B cell (primary cell): ENCODE measurements around the gene ZBTB8OS. TPM values are rescaled to one million over a fixed set of nuclear protein-coding genes. Genes with fewer than 3 reads are reported as not detected.
"Not testable (repeated sequence)": the region's sequence is repeated elsewhere in the genome, so short reads cannot be mapped to it uniquely, and the experiment has no call there.

Experiments used
- ATAC-seq: fragments of 200-7000 bp; cut with Tn5 transposase; one replicate; pipeline ENCODE4 v1.10.0; 2021; ENCODE audit warnings: low read depth, mild to moderate bottlenecking, moderate number of reproducible peaks, moderate library complexity
- CTCF ChIA-PET: fragments of 350-600 bp; sonication (Branson Sonifier 250); formaldehyde crosslinking; loops from one replicate; lab custom pipeline; 2021; ENCODE audit warnings: antibody characterized with exemption, inconsistent platforms; lab: Charles Lee
- POLR2A ChIA-PET: fragments of 350-600 bp; sonication (Branson Sonifier 250); formaldehyde crosslinking; loops from one replicate; lab custom pipeline; 2021; ENCODE audit warnings: antibody characterized with exemption; lab: Charles Lee
- DNase-seq: peaks from one replicate; pipeline ENCODE4 v3.0.0; 2013
- H2AFZ ChIP-seq: 2 replicates; pipeline ENCODE4 v1.6.1; 2012; ENCODE audit warnings: mild to moderate bottlenecking, low read depth, low read length; ENCODE audit not compliant: insufficient read depth, poor library complexity, severe bottlenecking
- H3K27ac ChIP-seq, 2 donors: 1 replicate in 1 of 2; 2 replicates in 1 of 2; pipeline ENCODE4 v1.5.1; 2012 to 2013; ENCODE audit warnings: low read length in 2 of 2, mild to moderate bottlenecking in 2 of 2, moderate library complexity in 1 of 2
- H3K27me3 ChIP-seq, 4 experiments: fragments of 200-600 bp in 1 of 4; sonication (generic) in 1 of 4; replicated peaks in 1 of 4; 1 replicate in 2 of 4; 2 replicates in 2 of 4; pipeline versions ENCODE4 v1.6.1 to v1.7.0; 2013 to 2016; ENCODE audit warnings: low read length in 3 of 4, mild to moderate bottlenecking in 2 of 4, mixed read lengths in 1 of 4, moderate library complexity in 1 of 4; ENCODE audit not compliant: insufficient read depth in 4 of 4, control insufficient read depth in 3 of 4; ENCODE audit errors: control extremely low read depth in 1 of 4
- H3K36me3 ChIP-seq, 2 experiments: replicated peaks in 1 of 2; 1 replicate in 1 of 2; 2 replicates in 1 of 2; pipeline versions ENCODE4 v1.6.1 to v1.7.1; 2013; ENCODE audit warnings: low read length in 1 of 2; ENCODE audit not compliant: insufficient read depth in 2 of 2, control insufficient read depth in 1 of 2; ENCODE audit errors: control extremely low read depth in 1 of 2, extremely low read depth in 1 of 2
- H3K4me1 ChIP-seq, 2 donors: fragments of 200-600 bp in 1 of 2; sonication (generic) in 1 of 2; 1 replicate in 1 of 2; 2 replicates in 1 of 2; pipeline versions ENCODE4 v1.5.1 to v1.6.1; 2013 to 2017; ENCODE audit warnings: low read length in 2 of 2; ENCODE audit not compliant: control insufficient read depth in 2 of 2, insufficient read depth in 2 of 2
- H3K4me2 ChIP-seq: replicated peaks from 2 replicates; pipeline ENCODE3; 2012; ENCODE audit warnings: mild to moderate bottlenecking, low read depth, low read length; ENCODE audit not compliant: poor library complexity, severe bottlenecking
- H3K4me3 ChIP-seq, 5 experiments: fragments of 200-600 bp in 1 of 5; sonication (generic) in 1 of 5; 1 replicate in 3 of 5; 2 replicates in 2 of 5; pipeline versions ENCODE4 v1.5.1 to v1.7.0; 2011 to 2016; ENCODE audit warnings: low read length in 4 of 5, mild to moderate bottlenecking in 4 of 5, low read depth in 2 of 5, control low read depth in 1 of 5, moderate library complexity in 1 of 5; ENCODE audit not compliant: insufficient read depth in 1 of 5; ENCODE audit errors: control extremely low read depth in 1 of 5, extremely low read depth in 1 of 5
- H3K79me2 ChIP-seq: fragments of 200-600 bp; sonication (generic); one replicate; pipeline ENCODE4 v1.6.0; 2016; ENCODE audit warnings: low read length; ENCODE audit not compliant: control insufficient read depth, insufficient read depth
- H3K9ac ChIP-seq: fragments of 200-600 bp; sonication (generic); 2 replicates; pipeline ENCODE4 v1.6.1; 2017; ENCODE audit warnings: mild to moderate bottlenecking, low read length, moderate library complexity
- H3K9me3 ChIP-seq, 3 donors: one replicate each; pipeline versions ENCODE4 v1.6.1 to v1.7.1; 2013; ENCODE audit warnings: low read length in 2 of 3; ENCODE audit not compliant: control insufficient read depth in 2 of 3, insufficient read depth in 1 of 3; ENCODE audit errors: control extremely low read depth in 1 of 3
- H4K20me1 ChIP-seq: 2 replicates; pipeline ENCODE4 v1.6.0; 2012; ENCODE audit warnings: mild to moderate bottlenecking, low read length; ENCODE audit not compliant: insufficient read depth, control insufficient read depth, poor library complexity, severe bottlenecking
- H3K27ac Mint-ChIP-seq: one replicate; pipeline ENCODE4 v1.8.0; 2021; ENCODE audit warnings: mixed read lengths
- H3K27me3 Mint-ChIP-seq: one replicate; pipeline ENCODE4 v1.8.0; 2021; ENCODE audit warnings: mixed read lengths
- H3K4me1 Mint-ChIP-seq: one replicate; pipeline ENCODE4 v1.8.0; 2021; ENCODE audit warnings: mixed read lengths
- H3K4me3 Mint-ChIP-seq: one replicate; pipeline ENCODE4 v1.8.0; 2021; ENCODE audit warnings: mixed read lengths
- H3K9me3 Mint-ChIP-seq: one replicate; pipeline ENCODE4 v1.8.0; 2022; ENCODE audit warnings: mixed read lengths; ENCODE audit not compliant: insufficient read depth
- EZH2 ChIP-seq: IDR thresholded peaks from 2 replicates; pipeline ENCODE4 v1.6.1; 2012; ENCODE audit warnings: borderline replicate concordance, low read depth, mild to moderate bottlenecking, moderate library complexity, low read length; ENCODE audit not compliant: insufficient read depth, poor library complexity, severe bottlenecking
- WGBS: methylation state at CpG from one replicate; pipeline ENCODE4 v1.1.5; 2013; ENCODE audit warnings: missing lambda C conversion rate; ENCODE audit not compliant: insufficient coverage; 5-methylcytosine and 5-hydroxymethylcytosine counted together
- intact Hi-C: fragments of 100-400 bp; cut with micrococcal nuclease; formaldehyde crosslinking; loops from one replicate; pipeline ENCODE4 v1.10.0; 2022
- polyA plus RNA-seq: library from polyadenylated mRNA; depleted of rRNA; stranded (reverse); fragments of >200 nt; gene quantifications from 2 replicates; pipeline ENCODE4 v1.2.3, GENCODE V29; 2012
- total RNA-seq, 2 donors: library from RNA; stranded (reverse); fragments of 120-200 nt in 1 of 2; gene quantifications; 1 replicate in 1 of 2; 2 replicates in 1 of 2; pipeline versions ENCODE4 v1.2.3 to v1.2.4, GENCODE V29; 2013 to 2022
- TF ChIP-seq, protein P1 (sequence below): fragments of 200-600 bp; IDR thresholded peaks from one replicate; pipeline ENCODE4 v1.8.0; 2022; ENCODE audit warnings: antibody characterized with exemption, mild to moderate bottlenecking

Gene ZBTB8OS
- total and polyA plus RNA-seq, 2 donors (not counting 1 experiment from before 2014, with no cell fraction given) = 35.1 to 50.9 TPM

DNA sequence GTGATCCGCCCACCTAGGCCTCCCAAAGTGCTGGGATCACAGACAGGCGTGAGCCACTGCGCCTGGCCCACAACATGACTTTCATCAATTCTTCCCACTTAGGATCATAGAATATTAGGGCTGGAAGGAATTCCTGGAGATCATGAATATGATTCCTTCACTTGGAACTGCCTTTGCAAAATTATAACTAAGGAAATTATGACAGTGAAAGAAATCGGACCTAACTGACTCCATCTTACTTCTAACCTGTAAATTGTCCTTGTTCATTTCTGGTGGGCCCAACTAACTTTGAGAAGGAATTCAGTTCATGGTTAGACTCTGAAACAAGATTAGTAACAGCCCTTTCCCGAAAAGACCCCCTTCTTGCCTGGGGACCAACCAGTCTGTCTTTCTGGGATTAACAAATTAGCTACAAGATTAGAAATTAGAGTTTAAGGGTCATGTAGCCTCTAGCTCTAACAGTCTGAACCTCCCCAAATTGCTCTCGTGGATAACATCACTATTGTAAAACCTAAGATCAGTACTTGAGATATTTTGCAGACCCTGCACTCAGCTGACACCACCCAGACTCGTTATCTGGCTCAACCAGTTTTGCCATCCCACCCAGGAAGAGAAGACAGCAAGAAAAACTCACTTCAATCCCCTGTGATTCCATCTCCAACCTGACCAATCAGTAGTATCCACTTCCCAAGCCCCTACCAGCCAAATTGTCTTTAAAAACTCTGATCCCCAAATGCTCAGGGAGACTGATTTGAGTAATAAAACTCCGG lies 14.7 kb downstream of the ZBTB8OS start:
- no peaks in the 10 kb centered on the region for H3K27me3 ChIP-seq
- no peak overlapping the region for H3K4me2 ChIP-seq
- H2AFZ ChIP-seq = no peak overlapping the region
- no peak overlapping the region for H3K4me3 ChIP-seq
- no peaks in the 10 kb centered on the region for H3K9me3 Mint-ChIP-seq
- TF ChIP-seq, protein P1, sequence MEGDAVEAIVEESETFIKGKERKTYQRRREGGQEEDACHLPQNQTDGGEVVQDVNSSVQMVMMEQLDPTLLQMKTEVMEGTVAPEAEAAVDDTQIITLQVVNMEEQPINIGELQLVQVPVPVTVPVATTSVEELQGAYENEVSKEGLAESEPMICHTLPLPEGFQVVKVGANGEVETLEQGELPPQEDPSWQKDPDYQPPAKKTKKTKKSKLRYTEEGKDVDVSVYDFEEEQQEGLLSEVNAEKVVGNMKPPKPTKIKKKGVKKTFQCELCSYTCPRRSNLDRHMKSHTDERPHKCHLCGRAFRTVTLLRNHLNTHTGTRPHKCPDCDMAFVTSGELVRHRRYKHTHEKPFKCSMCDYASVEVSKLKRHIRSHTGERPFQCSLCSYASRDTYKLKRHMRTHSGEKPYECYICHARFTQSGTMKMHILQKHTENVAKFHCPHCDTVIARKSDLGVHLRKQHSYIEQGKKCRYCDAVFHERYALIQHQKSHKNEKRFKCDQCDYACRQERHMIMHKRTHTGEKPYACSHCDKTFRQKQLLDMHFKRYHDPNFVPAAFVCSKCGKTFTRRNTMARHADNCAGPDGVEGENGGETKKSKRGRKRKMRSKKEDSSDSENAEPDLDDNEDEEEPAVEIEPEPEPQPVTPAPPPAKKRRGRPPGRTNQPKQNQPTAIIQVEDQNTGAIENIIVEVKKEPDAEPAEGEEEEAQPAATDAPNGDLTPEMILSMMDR = no peak
- TF ChIP-seq EZH2 = no peak
- CTCF ChIA-PET = interaction anchor here (0.6 kb wide), 1 partner anchor 1441 kb away, joined by 3 read pairs; no protein-coding TSS in a partner anchor
- H3K4me1 ChIP-seq = no peaks in the 10 kb centered on the region
- no peak overlapping the region for H3K9ac ChIP-seq
- WGBS = 100% methylated on average over 4 of the region's 8 CpGs
- POLR2A ChIA-PET = interaction anchor here (0.7 kb wide), 1 partner anchor 444 kb away, joined by 6 read pairs; no protein-coding TSS in a partner anchor
- no peaks in the 10 kb centered on the region for H3K4me1 Mint-ChIP-seq
- DNase-seq = no peak
- no peak for ATAC-seq
- H3K27ac ChIP-seq = no peak overlapping the region
- peaks cover 51% of the 10 kb centered on the region for H3K79me2 ChIP-seq
- no peak overlapping the region for H3K27ac Mint-ChIP-seq
- no peaks in the 10 kb centered on the region for H3K27me3 Mint-ChIP-seq
- intact Hi-C loops = no loop called here
- H3K36me3 ChIP-seq = peaks cover 5 to 22% of the 10 kb centered on the region in 2 experiments
- H4K20me1 ChIP-seq = peaks cover 37% of the 10 kb centered on the region
- no peak overlapping the region for H3K4me3 Mint-ChIP-seq
- no peaks in the 10 kb centered on the region for H3K9me3 ChIP-seq

DNA sequence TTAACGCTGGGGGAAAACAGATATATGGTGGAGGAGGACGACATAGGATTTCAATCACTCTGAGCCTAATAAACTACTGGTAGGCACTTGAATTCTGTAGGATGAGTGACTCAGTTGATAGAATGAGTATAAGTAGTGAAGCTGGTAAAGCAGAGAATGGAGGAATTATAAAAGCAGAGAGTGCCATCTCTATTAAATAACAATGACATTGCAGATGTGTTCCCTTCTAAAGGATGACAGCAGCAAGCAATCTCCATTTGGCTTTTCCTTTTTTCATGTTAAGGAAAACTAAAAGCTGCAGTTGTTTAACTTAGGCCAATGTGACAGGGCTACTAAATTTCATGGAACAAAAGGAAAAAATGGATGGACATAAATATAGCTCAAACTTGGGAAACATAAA lies 17.5 kb downstream of the ZBTB8OS start:
- H3K27me3 Mint-ChIP-seq = no peaks in the 10 kb centered on the region
- Histone ChIP-seq H3K4me1 (peaks cover 0 to 3% of the 10 kb centered on the region in 2 donors), H3K9ac (no peak overlapping the region), H3K79me2 (peaks cover 30% of the 10 kb centered on the region), H2AFZ (no peak overlapping the region), H3K4me2 (no peak overlapping the region), H3K27ac (no peak overlapping the region), H3K36me3 (peaks cover 5 to 28% of the 10 kb centered on the region in 2 experiments), H3K27me3 (no peaks in the 10 kb centered on the region), H3K4me3 (no peak overlapping the region), H4K20me1 (peaks cover 24% of the 10 kb centered on the region), H3K9me3 (no peaks in the 10 kb centered on the region)
- 100% methylated on average over 2 of the region's 2 CpGs for WGBS
- no peaks in the 10 kb centered on the region for H3K9me3 Mint-ChIP-seq
- CTCF ChIA-PET = no interaction called here
- no peak for ATAC-seq
- H3K4me3 Mint-ChIP-seq = no peak overlapping the region
- POLR2A ChIA-PET = no interaction called here
- intact Hi-C loops = no loop called here
- DNase-seq = no peak
- H3K27ac Mint-ChIP-seq = no peak overlapping the region
- H3K4me1 Mint-ChIP-seq = no peaks in the 10 kb centered on the region
- TF ChIP-seq EZH2 = no peak
- TF ChIP-seq, protein P1 = no peak

DNA sequence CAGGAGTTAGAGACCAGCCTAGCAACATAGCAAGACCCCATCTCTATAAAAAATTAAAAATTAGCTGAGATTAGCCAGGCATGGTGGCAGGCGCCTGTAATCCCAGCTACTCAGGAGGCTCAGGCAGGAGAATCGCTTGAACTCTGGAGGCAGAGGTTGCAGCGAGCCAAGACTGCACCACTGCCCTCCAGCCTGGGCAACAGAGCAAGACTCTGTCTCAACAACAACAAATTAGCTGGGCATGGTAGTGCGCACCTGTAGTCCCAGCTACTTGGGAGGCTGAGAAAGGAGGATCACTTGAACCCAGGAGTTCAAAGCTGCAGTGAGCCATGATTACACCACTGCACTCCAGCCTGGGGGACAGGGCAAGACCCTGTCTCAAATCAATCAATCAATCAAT lies 20.2 kb downstream of the ZBTB8OS start:
- intact Hi-C loops, H3K79me2 ChIP-seq, CTCF ChIA-PET: not testable (repeated sequence)

More for the DNA sequence above, 20.2 kb downstream of the ZBTB8OS start:
- peaks cover 6 to 45% of the 10 kb centered on the region in 2 experiments for H3K36me3 ChIP-seq
- H3K27ac ChIP-seq, POLR2A ChIA-PET, H3K27me3 ChIP-seq, H3K9ac ChIP-seq, H4K20me1 ChIP-seq, H3K4me1 ChIP-seq, H2AFZ ChIP-seq, ATAC-seq, H3K4me2 ChIP-seq, H3K9me3 ChIP-seq, DNase-seq, H3K4me3 Mint-ChIP-seq, H3K27ac Mint-ChIP-seq, H3K9me3 Mint-ChIP-seq, H3K27me3 Mint-ChIP-seq, H3K4me1 Mint-ChIP-seq, H3K4me3 ChIP-seq: not testable (repeated sequence)
- WGBS = 97% methylated on average over 4 of the region's 4 CpGs
